CD4-positive, alpha-beta T cell treated with Interleukin-4 for 1 hour (primary cell): ENCODE measurements around the gene ZDHHC5.
A peak's percentile ranks its signal among the peaks of the same experiment; 100 is the strongest.
"Not testable (repeated sequence)": the region's sequence is repeated elsewhere in the genome, so short reads cannot be mapped to it uniquely, and the experiment has no call there.

Source experiments
- DNase-seq, 2 donors: peaks; one replicate each; pipeline ENCODE4 v3.0.0-alpha.2; 2020 to 2022

ZDHHC5 gene

GRCh38 chr11:57675176-57675941, 7.4 kb downstream of the ZDHHC5 start:
- no peak for DNase-seq

- no peak for DNase-seq
Measured at GRCh38 chr11:57679396-57679795, 11.5 kb downstream of the ZDHHC5 start.

- no peak for DNase-seq
Measured at GRCh38 chr11:57680552-57680874, 12.6 kb downstream of the ZDHHC5 start.

GRCh38 chr11:57681168-57681567, 13.3 kb downstream of the ZDHHC5 start:
- DNase-seq: no peak

- not testable (repeated sequence) for DNase-seq
Measured at GRCh38 chr11:57690474-57690873, 22.6 kb downstream of the ZDHHC5 start.

- no peak for DNase-seq
Measured at GRCh38 chr11:57698843-57699365, 31.0 kb downstream of the ZDHHC5 start.

- DNase-seq: no peak
Measured at GRCh38 chr11:57699813-57700212, 31.9 kb downstream of the ZDHHC5 start.

GRCh38 chr11:57700425-57700824, 32.5 kb downstream of the ZDHHC5 start:
- DNase-seq: no peak

- no peak for DNase-seq
Measured at GRCh38 chr11:57703341-57703740, 35.4 kb downstream of the ZDHHC5 start.

- DNase-seq: no peak
Measured at GRCh38 chr11:57704932-57705331, 37.0 kb downstream of the ZDHHC5 start.

- DNase-seq: not testable (repeated sequence)
Measured at GRCh38 chr11:57705432-57705831, 37.5 kb downstream of the ZDHHC5 start.

GRCh38 chr11:57709802-57710367, 42.0 kb downstream of the ZDHHC5 start:
- DNase-seq: no peak

- peak; percentile 88 to 90 for DNase-seq
Measured at GRCh38 chr11:57711414-57712255, 43.7 kb downstream of the ZDHHC5 start, which contains the start of gene MED19. MED19 (minus strand) TSS chr11:57712215; CDS start chr11:57712179, 36 bp downstream.

GRCh38 chr11:57712256-57713150, 44.6 kb downstream of the ZDHHC5 start, which contains the start of gene TMX2:
TMX2 (plus strand) TSS chr11:57712593; CDS start chr11:57712619, 26 bp downstream.
- peak; percentile 95 to 98 for DNase-seq

GRCh38 chr11:57713835-57714234, 45.9 kb downstream of the ZDHHC5 start:
- no peak for DNase-seq

- not testable (repeated sequence) for DNase-seq
Measured at GRCh38 chr11:57716726-57717125, 48.8 kb downstream of the ZDHHC5 start.

- no peak for DNase-seq
Measured at GRCh38 chr11:57727185-57727584, 59.3 kb downstream of the ZDHHC5 start.

- DNase-seq: no peak
Measured at GRCh38 chr11:57728829-57729228, 60.9 kb downstream of the ZDHHC5 start.

- no peak for DNase-seq
Measured at GRCh38 chr11:57729479-57729878, 61.6 kb downstream of the ZDHHC5 start.

- DNase-seq: no peak
Measured at GRCh38 chr11:57732661-57733060, 64.7 kb downstream of the ZDHHC5 start.

GRCh38 chr11:57735619-57736298, 67.8 kb downstream of the ZDHHC5 start:
- no peak for DNase-seq
